RWPE2 (cell line): ENCODE measurements around the gene ABCC4.

Source experiments
- ATAC-seq: fragments of 200-7000 bp; cut with Tn5 transposase; 3 replicates; pipeline ENCODE4 v1.9.1; 2021; ENCODE audit warnings: low read depth
- DNase-seq: peaks from one replicate; pipeline ENCODE4 v3.0.0-alpha.2; 2020; ENCODE audit warnings: low spot score
- H3K27ac ChIP-seq: fragments of 450-650 bp; 2 replicates; pipeline ENCODE4 v1.5.1; 2017; ENCODE audit warnings: mild to moderate bottlenecking; ENCODE audit not compliant: poor library complexity, severe bottlenecking
- H3K27me3 ChIP-seq: fragments of 250-450 bp; sonication (Bioruptor Pico); 2 replicates; pipeline ENCODE4 v1.5.1; 2021; ENCODE audit warnings: mild to moderate bottlenecking, moderate library complexity; ENCODE audit not compliant: insufficient read depth, poor library complexity, severe bottlenecking
- H3K36me3 ChIP-seq: fragments of 250-450 bp; sonication (Bioruptor Pico); 2 replicates; pipeline ENCODE4 v1.5.1; 2020; ENCODE audit warnings: low read depth, mild to moderate bottlenecking, moderate library complexity
- H3K4me1 ChIP-seq: fragments of 250-450 bp; sonication (Bioruptor Pico); 2 replicates; pipeline ENCODE4 v1.5.1; 2021; ENCODE audit warnings: mild to moderate bottlenecking, moderate library complexity; ENCODE audit not compliant: insufficient read depth, poor library complexity, severe bottlenecking
- H3K4me3 ChIP-seq: fragments of 250-450 bp; sonication (Bioruptor Pico); 2 replicates; pipeline ENCODE4 v1.5.1; 2021; ENCODE audit warnings: mild to moderate bottlenecking, moderate library complexity; ENCODE audit not compliant: severe bottlenecking
- H3K9me3 ChIP-seq: fragments of 250-450 bp; sonication (Bioruptor Pico); 2 replicates; pipeline ENCODE4 v1.5.1; 2021; ENCODE audit warnings: mild to moderate bottlenecking, moderate library complexity; ENCODE audit not compliant: severe bottlenecking
- TF ChIP-seq, protein P1 (sequence below): fragments of 450-650 bp; IDR thresholded peaks from one replicate; pipeline ENCODE4 v1.5.1; 2017; ENCODE audit warnings: mild to moderate bottlenecking, moderate library complexity; ENCODE audit not compliant: poor library complexity, severe bottlenecking

Gene ABCC4

DNA sequence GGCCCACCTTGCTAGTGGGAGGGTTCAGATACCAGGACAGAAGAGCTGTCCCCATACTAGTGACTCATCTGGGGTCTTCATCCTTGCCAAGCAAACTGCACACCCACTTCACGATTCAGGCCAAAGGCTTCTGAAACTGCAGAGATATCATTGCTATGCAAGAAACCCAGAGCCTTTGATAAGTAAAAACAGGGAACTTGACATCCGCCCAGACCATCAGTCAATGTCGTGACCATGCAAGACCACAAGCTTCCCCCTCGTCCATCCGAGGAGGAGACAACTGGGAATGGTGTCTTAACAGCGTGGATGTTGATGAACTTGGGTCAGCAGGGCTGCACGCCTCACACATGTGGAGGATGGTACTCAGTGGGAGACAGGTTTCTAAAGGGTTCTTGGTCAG lies 58.0 kb downstream of the ABCC4 start:
- DNase-seq, result no peak
- Histone ChIP-seq H3K27me3 (no peaks in the 10 kb centered on the region), H3K9me3 (no peaks in the 10 kb centered on the region), H3K4me1 (peaks cover 8% of the 10 kb centered on the region), H3K4me3 (no peak overlapping the region), H3K36me3 (no peaks in the 10 kb centered on the region), H3K27ac (no peak overlapping the region)
- TF ChIP-seq, protein P1, sequence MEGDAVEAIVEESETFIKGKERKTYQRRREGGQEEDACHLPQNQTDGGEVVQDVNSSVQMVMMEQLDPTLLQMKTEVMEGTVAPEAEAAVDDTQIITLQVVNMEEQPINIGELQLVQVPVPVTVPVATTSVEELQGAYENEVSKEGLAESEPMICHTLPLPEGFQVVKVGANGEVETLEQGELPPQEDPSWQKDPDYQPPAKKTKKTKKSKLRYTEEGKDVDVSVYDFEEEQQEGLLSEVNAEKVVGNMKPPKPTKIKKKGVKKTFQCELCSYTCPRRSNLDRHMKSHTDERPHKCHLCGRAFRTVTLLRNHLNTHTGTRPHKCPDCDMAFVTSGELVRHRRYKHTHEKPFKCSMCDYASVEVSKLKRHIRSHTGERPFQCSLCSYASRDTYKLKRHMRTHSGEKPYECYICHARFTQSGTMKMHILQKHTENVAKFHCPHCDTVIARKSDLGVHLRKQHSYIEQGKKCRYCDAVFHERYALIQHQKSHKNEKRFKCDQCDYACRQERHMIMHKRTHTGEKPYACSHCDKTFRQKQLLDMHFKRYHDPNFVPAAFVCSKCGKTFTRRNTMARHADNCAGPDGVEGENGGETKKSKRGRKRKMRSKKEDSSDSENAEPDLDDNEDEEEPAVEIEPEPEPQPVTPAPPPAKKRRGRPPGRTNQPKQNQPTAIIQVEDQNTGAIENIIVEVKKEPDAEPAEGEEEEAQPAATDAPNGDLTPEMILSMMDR, result no peak
- no peak for ATAC-seq

DNA sequence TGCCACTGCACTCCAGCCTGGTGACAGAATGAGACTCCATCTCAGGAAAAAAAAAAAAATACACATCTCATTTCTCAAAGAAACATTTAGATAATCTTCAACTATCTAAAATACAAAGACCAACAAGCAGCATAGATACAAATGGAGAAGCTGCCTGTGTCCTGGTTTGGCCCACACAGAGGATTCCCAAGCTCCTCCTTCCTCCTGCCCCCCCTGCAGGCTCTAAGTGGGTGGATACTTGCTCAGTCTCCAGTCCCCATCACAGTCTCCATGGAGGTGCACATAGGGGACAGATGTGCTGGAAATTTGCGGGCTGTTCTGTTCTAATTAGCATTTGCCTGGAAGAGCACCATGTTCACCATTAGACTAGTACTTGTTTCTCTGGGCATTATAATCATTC lies 59.9 kb downstream of the ABCC4 start:
- Histone ChIP-seq H3K9me3 (no peaks in the 10 kb centered on the region), H3K27ac (no peak overlapping the region), H3K4me3 (no peak overlapping the region), H3K27me3 (no peaks in the 10 kb centered on the region), H3K4me1 (peaks cover 2% of the 10 kb centered on the region), H3K36me3 (no peaks in the 10 kb centered on the region)
- TF ChIP-seq, protein P1, result no peak
- DNase-seq, result no peak
- ATAC-seq, result no peak

DNA sequence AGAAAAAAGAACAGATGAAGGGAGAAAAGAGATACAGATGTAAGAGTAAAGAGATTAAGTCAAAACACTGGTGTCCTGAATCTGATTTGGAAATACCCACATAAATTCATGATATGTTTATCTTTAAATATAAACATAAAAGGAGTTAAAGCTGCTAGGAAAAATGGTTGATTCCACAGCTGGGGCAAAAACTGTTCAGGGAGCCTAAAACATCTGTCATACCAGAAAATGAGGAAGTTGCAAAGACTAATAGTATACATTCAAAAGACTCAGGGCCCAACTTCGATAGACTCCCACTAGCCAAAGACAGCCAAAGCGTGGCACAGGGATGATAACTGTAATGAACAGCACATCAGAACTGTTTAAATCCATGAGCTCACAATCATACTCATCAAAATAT lies 62.0 kb downstream of the ABCC4 start:
- Histone ChIP-seq H3K36me3 (no peaks in the 10 kb centered on the region), H3K4me3 (no peak overlapping the region), H3K4me1 (no peaks in the 10 kb centered on the region), H3K9me3 (no peaks in the 10 kb centered on the region), H3K27me3 (no peaks in the 10 kb centered on the region), H3K27ac (no peak overlapping the region)
- TF ChIP-seq, protein P1, result no peak
- DNase-seq (no peak), ATAC-seq (no peak)

GRCh38 chr13:95237310-95237870 lies 63.9 kb downstream of the ABCC4 start:
- H3K4me3 ChIP-seq, result no peak overlapping the region
- H3K36me3 ChIP-seq, result no peaks in the 10 kb centered on the region
- no peak for DNase-seq
- H3K27ac ChIP-seq, result no peak overlapping the region
- H3K27me3 ChIP-seq, result no peaks in the 10 kb centered on the region
- H3K4me1 ChIP-seq, result no peaks in the 10 kb centered on the region
- no peak for ATAC-seq
- no peaks in the 10 kb centered on the region for H3K9me3 ChIP-seq
- TF ChIP-seq, protein P1, result no peak

GRCh38 chr13:95236774-95237173 lies 64.5 kb downstream of the ABCC4 start:
- TF ChIP-seq, protein P1, result no peak
- no peak overlapping the region for H3K27ac ChIP-seq
- H3K36me3 ChIP-seq, result no peaks in the 10 kb centered on the region
- DNase-seq (no peak), ATAC-seq (no peak)
- H3K4me3 ChIP-seq, result no peak overlapping the region
- H3K27me3 ChIP-seq, result no peaks in the 10 kb centered on the region
- no peaks in the 10 kb centered on the region for H3K9me3 ChIP-seq
- no peaks in the 10 kb centered on the region for H3K4me1 ChIP-seq
